Endothelial cell of coronary artery (primary cell): Measurements from ENCODE around the gene RFC1. TPM values are rescaled to one million over a fixed set of nuclear protein-coding genes. Genes with fewer than 3 reads are reported as not detected.

Experiments used
- total RNA-seq: library from RNA; depleted of rRNA; stranded (reverse); fragments of >200 nt; gene quantifications from 2 replicates; pipeline ENCODE4 v1.2.3, GENCODE V29; 2014

The RFC1 gene
- 43.5 and 57.1 TPM in 2 replicates for total RNA-seq

GRCh38 chr4:39365830-39366771, at the start of gene RFC1:
Gene RFC1, minus strand, starts transcription at chr4:39366362. Its CDS starts 121 bp downstream, at chr4:39366241.

GRCh38 chr4:39406763-39407583, 40.8 kb upstream of the RFC1 start, which contains the start of gene KLB:
Gene KLB, plus strand, starts transcription at chr4:39406930. Its CDS starts 20 bp downstream, at chr4:39406950.

Other genes starting within 250 kb of the RFC1 start
- gene WDR19, start 183.8 kb downstream of the RFC1 start, total RNA-seq: 17.4 and 24.4 TPM in 2 replicates
- under 0.01 TPM in 1 of 2 replicates, not detected in the other for gene KLB, start 40.6 kb upstream of the RFC1 start, total RNA-seq
- 2,223 and 2,556 TPM in 2 replicates for gene RPL9, start 92.6 kb upstream of the RFC1 start, total RNA-seq
- gene LIAS, start 92.7 kb upstream of the RFC1 start, total RNA-seq: 6.1 and 7.2 TPM in 2 replicates
- 74.4 and 112 TPM in 2 replicates for gene UGDH, start 161.1 kb upstream of the RFC1 start, total RNA-seq